ENCODE results near the gene CDK11A. TPM values are rescaled to one million over a fixed set of nuclear protein-coding genes. Genes with fewer than 3 reads are reported as not detected.
"Not testable (repeated sequence)": the region's sequence is repeated elsewhere in the genome, so short reads cannot be mapped to it uniquely, and the experiment has no call there.

Gene CDK11A
- polyA plus RNA-seq, 1 donor, result 23.9 TPM

GRCh38 chr1:1662830-1663560 lies 61.2 kb downstream of the CDK11A start:
- DNase-seq (ENCODE audit: low read depth), result not testable (repeated sequence)

DNA sequence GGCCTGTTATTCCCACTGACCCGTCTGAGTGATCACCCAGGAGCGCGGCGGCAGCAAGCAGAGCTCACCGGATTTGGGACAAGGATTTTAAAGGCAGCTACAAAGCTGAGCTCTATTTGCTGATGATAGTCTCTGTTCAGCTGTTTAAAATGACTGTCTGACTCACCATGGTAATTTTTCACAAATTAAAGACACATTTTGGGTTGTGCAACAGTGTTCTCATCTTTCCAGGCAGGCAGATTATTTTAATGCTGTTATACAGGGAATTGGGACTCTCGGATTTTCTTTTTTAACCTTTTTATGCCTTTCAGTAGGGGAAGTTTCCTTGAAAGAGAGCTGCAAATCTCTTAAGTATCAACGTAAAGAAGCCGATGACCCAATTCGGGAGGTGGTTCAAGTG lies 61.8 kb downstream of the CDK11A start:
- not testable (repeated sequence) for DNase-seq (ENCODE audit: low read depth)

- DNase-seq (ENCODE audit: low read depth), result peak; percentile 88
These were observed 65.3 kb downstream of the CDK11A start, which contains the start of gene CDK11B for GRCh38 chr1:1658583-1659549. Gene CDK11B, minus strand, starts transcription at chr1:1659004. Its CDS starts 1,519 bp downstream, at chr1:1657485.

Other genes starting within 250 kb of the CDK11A start
- 16.7 TPM for gene ATAD3A, start 212.2 kb downstream of the CDK11A start, polyA plus RNA-seq (ENCODE audit: insufficient read length)
- 4.1 TPM for gene TMEM240, start 183.7 kb downstream of the CDK11A start, polyA plus RNA-seq (ENCODE audit: insufficient read length)
- 95.9 TPM for gene SSU72, start 149.5 kb downstream of the CDK11A start, polyA plus RNA-seq (ENCODE audit: insufficient read length)
- 2.0 TPM for gene FNDC10, start 124.2 kb downstream of the CDK11A start, polyA plus RNA-seq (ENCODE audit: insufficient read length)
- 78.7 TPM for gene MIB2, start 108.9 kb downstream of the CDK11A start, polyA plus RNA-seq (ENCODE audit: insufficient read length)
- gene MMP23B, start 92.2 kb downstream of the CDK11A start, polyA plus RNA-seq (ENCODE audit: insufficient read length), result 44.9 TPM
- gene CDK11B, start 65.4 kb downstream of the CDK11A start, polyA plus RNA-seq (ENCODE audit: insufficient read length), result 35.3 TPM
- 47.2 TPM for gene SLC35E2B, start 31.6 kb downstream of the CDK11A start, polyA plus RNA-seq (ENCODE audit: insufficient read length)
- 29.7 TPM for gene NADK, start 54.1 kb upstream of the CDK11A start, polyA plus RNA-seq (ENCODE audit: insufficient read length)
- gene GNB1, start 166.7 kb upstream of the CDK11A start, polyA plus RNA-seq (ENCODE audit: insufficient read length), result 157 TPM
- 281 TPM for gene CALML6, start 190.9 kb upstream of the CDK11A start, polyA plus RNA-seq (ENCODE audit: insufficient read length)
- gene TMEM52, start 194.9 kb upstream of the CDK11A start, polyA plus RNA-seq (ENCODE audit: insufficient read length), result 91.6 TPM

Measured in forelimb muscle (tissue), 1 donor.